K562 (cell line): ENCODE results near the gene MYMK. TPM values are rescaled to one million over a fixed set of nuclear protein-coding genes. Genes with fewer than 3 reads are reported as not detected.

Experiments used
- ATAC-seq: fragments of 200-7000 bp; cut with Tn5 transposase; 3 replicates; pipeline ENCODE4 v1.9.1; 2020; ENCODE audit warnings: moderate library complexity
- BruUV-seq: library from RNA; stranded (reverse); fragments of 400-500 nt; replicated peaks from 2 replicates; lab custom pipeline; 2021; lab: Mats Ljungman, UMichigan
- CTCF ChIA-PET: fragments of 300-600 bp; formaldehyde crosslinking; extraction: SDS; loops from one replicate; lab custom pipeline; 2021; ENCODE audit warnings: low intra/inter-chr PET ratio; lab: Yijun Ruan, JAX
- POLR2A ChIA-PET: fragments of 300-600, 350-650 bp; sonication (Branson Sonifier 250); formaldehyde crosslinking; extraction: SDS; loops from one replicate; lab custom pipeline; 2021; ENCODE audit warnings: antibody characterized with exemption, inconsistent platforms; lab: Yijun Ruan, JAX
- DNase-seq, 4 experiments: peaks; one replicate each; pipeline versions ENCODE4 v3.0.0 to v3.0.0-alpha.2; 2011 to 2018; ENCODE audit warnings: low spot score in 3 of 4, mixed read lengths in 3 of 4; ENCODE audit errors: extremely low read depth in 1 of 4
- FAIRE-seq: peaks from 2 replicates; lab custom pipeline; 2011; peaks lifted over from hg19 to GRCh38; lab: Jason Lieb, UNC
- H2AFZ ChIP-seq: 2 replicates; pipeline ENCODE4 v1.6.0; 2011; ENCODE audit warnings: low read depth, low read length, control low read depth, inconsistent platforms
- H3K27ac ChIP-seq: fragments of 200-600 bp; 3 replicates; pipeline ENCODE4 v1.8.0; 2011; ENCODE audit warnings: low read depth, mild to moderate bottlenecking, control low read depth, inconsistent platforms, low read length, moderate library complexity, mixed read lengths; ENCODE audit errors: extremely low read depth
- H3K27me3 ChIP-seq, 2 experiments: fragments of 300-600 bp in 1 of 2; 2 replicates in 1 of 2; 3 replicates in 1 of 2; pipeline versions ENCODE4 v1.6.0 to v1.8.0; 2011; ENCODE audit warnings: inconsistent platforms in 2 of 2, low read length in 2 of 2, mild to moderate bottlenecking in 1 of 2, mixed read lengths in 1 of 2, moderate library complexity in 1 of 2; ENCODE audit not compliant: control insufficient read depth in 2 of 2, insufficient read depth in 2 of 2
- H3K36me3 ChIP-seq: fragments of 300-600 bp; 3 replicates; pipeline ENCODE4 v1.8.0; 2011; ENCODE audit warnings: mild to moderate bottlenecking, low read length, inconsistent platforms; ENCODE audit not compliant: control insufficient read depth, insufficient read depth
- H3K4me1 ChIP-seq, 2 experiments: fragments of 200-600 bp in 1 of 2; replicated peaks in 1 of 2; 2 replicates in 1 of 2; 3 replicates in 1 of 2; pipeline versions ENCODE4 v1.5.1 to v1.8.0; 2011; ENCODE audit warnings: inconsistent platforms in 2 of 2, low read length in 2 of 2, mild to moderate bottlenecking in 1 of 2, mixed read lengths in 1 of 2, moderate library complexity in 1 of 2; ENCODE audit not compliant: control insufficient read depth in 2 of 2, insufficient read depth in 2 of 2
- H3K4me2 ChIP-seq: 2 replicates; pipeline ENCODE4 v1.6.1; 2011; ENCODE audit warnings: low read length, control low read depth, inconsistent platforms, mixed read lengths; ENCODE audit not compliant: insufficient read depth
- H3K4me3 ChIP-seq: fragments of 200-600 bp; sonication (generic), shearing (Covaris generic); 2 replicates; pipeline ENCODE4 v1.5.1; 2016; ENCODE audit warnings: control low read depth, inconsistent platforms
- H3K79me2 ChIP-seq: fragments of 200-600 bp; 3 replicates; pipeline ENCODE4 v1.8.0; 2011; ENCODE audit warnings: low read length, inconsistent platforms; ENCODE audit not compliant: control insufficient read depth, insufficient read depth
- H3K9ac ChIP-seq, 2 experiments: 2 replicates each; pipeline versions ENCODE4 v1.6.0 to v1.6.1; 2011; ENCODE audit warnings: low read depth in 2 of 2, low read length in 2 of 2, control low read depth in 1 of 2, inconsistent platforms in 1 of 2, mild to moderate bottlenecking in 1 of 2, mixed read lengths in 1 of 2; ENCODE audit not compliant: insufficient read depth in 1 of 2
- H3K9me1 ChIP-seq: one replicate; pipeline ENCODE4 v1.6.0; 2011; ENCODE audit warnings: inconsistent platforms, mild to moderate bottlenecking, low read length, moderate library complexity; ENCODE audit not compliant: control insufficient read depth, insufficient read depth
- H3K9me3 ChIP-seq: replicated peaks from 2 replicates; pipeline ENCODE4 v1.5.1; 2011; ENCODE audit warnings: low read depth, low read length, inconsistent platforms; ENCODE audit not compliant: control insufficient read depth, insufficient read depth
- H4K20me1 ChIP-seq: replicated peaks from 2 replicates; pipeline ENCODE4 v1.6.1; 2011; ENCODE audit warnings: low read length, inconsistent platforms, mixed read lengths; ENCODE audit not compliant: control insufficient read depth, insufficient read depth
- FIP1L1 ChIP-seq: fragments of 200-400 bp; formaldehyde crosslinking; IDR thresholded peaks from 2 replicates; pipeline ENCODE4 v1.6.1; 2018; ENCODE audit warnings: mild to moderate bottlenecking, low read depth, low read length; ENCODE audit not compliant: poor library complexity, severe bottlenecking
- PCBP1 ChIP-seq: fragments of 200-400 bp; formaldehyde crosslinking; IDR thresholded peaks from 2 replicates; pipeline ENCODE4 v1.6.1; 2018; ENCODE audit warnings: mild to moderate bottlenecking, low read depth, low read length; ENCODE audit not compliant: poor library complexity, severe bottlenecking
- PHF20 ChIP-seq: fragments of 450-650 bp; IDR thresholded peaks from 2 replicates; pipeline ENCODE4 v1.6.1; 2018; ENCODE audit not compliant: partially characterized antibody
- RFX7 ChIP-seq: fragments of 250-450 bp; sonication (Bioruptor Pico); IDR thresholded peaks from 2 replicates; pipeline ENCODE4 v1.5.1; 2021; ENCODE audit warnings: mild to moderate bottlenecking
- STAG1 ChIP-seq: sonication (generic); formaldehyde crosslinking; IDR thresholded peaks from 2 replicates; pipeline ENCODE4 v1.5.0; 2020; ENCODE audit warnings: missing genetic modification reagents, borderline replicate concordance
- ZNF324 ChIP-seq: fragments of 250-450 bp; sonication (Bioruptor Pico); IDR thresholded peaks from 2 replicates; pipeline ENCODE4 v1.4.0; 2020; ENCODE audit warnings: mild to moderate bottlenecking
- WGBS: fragments of 100-300 bp; shearing (Covaris generic); methylation state at CpG from one replicate; pipeline ENCODE4 v1.1.6; 2016; ENCODE audit warnings: low coverage, mixed read lengths; ENCODE audit not compliant: insufficient coverage; ENCODE audit errors: missing lambda C conversion rate; 5-methylcytosine and 5-hydroxymethylcytosine counted together
- in situ Hi-C: fragments of 300-500 bp; cut with MboI; formaldehyde crosslinking; loops from 4 replicates; pipeline ENCODE4 v1.15.0; 2018; ENCODE audit warnings: inconsistent platforms, mixed read lengths
- intact Hi-C: fragments of 100-400 bp; cut with micrococcal nuclease; formaldehyde crosslinking; loops from 2 replicates; pipeline ENCODE4 v1.14.2; 2022
- polyA plus RNA-seq, 8 experiments: library from polyadenylated mRNA; depleted of rRNA in 4 of 8; stranded (reverse) in 5 of 8; unstranded in 3 of 8; fragments of >200 nt; fragmentation: Nextera tagmentation in 2 of 8; fragmentation: Illumina TruSeq in 1 of 8; extraction: Ambion mirVana in 2 of 8; extraction: Trizol in 1 of 8; gene quantifications; 2 replicates each; pipeline versions ENCODE4 v1.2.1 to v1.2.3, GENCODE V29; 2011 to 2014; ENCODE audit warnings: inconsistent platforms in 1 of 8, missing spikeins in 1 of 8
- total RNA-seq, 7 experiments: library from RNA; depleted of rRNA in 6 of 7; stranded (reverse); fragments of >200 nt in 6 of 7; fragmentation: Illumina TruSeq in 2 of 7; extraction: Trizol in 2 of 7; gene quantifications; 2 replicates each; pipeline versions ENCODE4 v1.2.1 to v1.2.3, GENCODE V29; 2011 to 2021; ENCODE audit warnings: low replicate concordance in 1 of 7
- TF ChIP-seq, protein P1 (sequence below): fragments of 450-650 bp; IDR thresholded peaks from 2 replicates; pipeline ENCODE4 v1.7.1; 2018; ENCODE audit warnings: mild to moderate bottlenecking, low read depth; ENCODE audit not compliant: partially characterized antibody
- TF ChIP-seq, protein P2 (sequence below), 2 experiments: fragments of 450-650 bp in 1 of 2; sonication (generic) in 1 of 2; formaldehyde crosslinking in 1 of 2; IDR thresholded peaks in 1 of 2; conservative IDR thresholded peaks in 1 of 2; 2 replicates each; pipeline versions ENCODE4 v1.6.1 to v1.8.1; 2016 to 2023; ENCODE audit warnings: mild to moderate bottlenecking in 2 of 2, moderate library complexity in 2 of 2, inconsistent platforms in 1 of 2, missing genetic modification reagents in 1 of 2
- TF ChIP-seq, protein P3 (sequence below), 2 experiments: IDR thresholded peaks; 2 replicates each; pipeline ENCODE4 v1.6.1; 2011; ENCODE audit warnings: borderline replicate concordance in 1 of 2, control low read depth in 1 of 2, low read depth in 1 of 2, low read length in 1 of 2, mild to moderate bottlenecking in 1 of 2, mixed read lengths in 1 of 2, moderate library complexity in 1 of 2; ENCODE audit not compliant: insufficient read depth in 1 of 2, insufficient read length in 1 of 2, poor library complexity in 1 of 2, severe bottlenecking in 1 of 2; ENCODE audit errors: extremely low read depth in 1 of 2

MYMK gene
- total and polyA plus RNA-seq, 9 of the 15 experiments (the other 6 are each of a cell fraction or from before 2014, with no cell fraction given): not detected

DNA sequence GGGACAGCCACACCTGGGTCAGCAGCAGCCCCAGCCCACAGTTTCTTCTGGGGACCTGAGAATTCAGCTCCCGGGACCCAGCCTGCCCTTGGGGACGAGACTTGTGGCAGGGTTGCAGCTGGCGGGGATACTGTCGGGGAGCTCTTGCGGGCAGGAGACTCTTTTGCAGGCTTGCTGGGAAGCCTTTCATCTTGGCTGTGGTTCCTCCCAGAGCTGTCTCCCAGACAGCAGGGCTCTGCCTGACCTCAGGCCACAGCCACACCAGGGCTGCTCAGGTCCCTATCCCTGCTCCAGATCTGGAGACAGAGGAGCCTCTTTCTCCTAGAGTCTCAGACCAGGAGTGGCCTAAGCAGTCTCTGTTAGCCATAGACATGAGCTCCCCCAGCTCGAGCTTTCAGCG lies 4.7 kb upstream of the MYMK start:
- Histone ChIP-seq H3K27ac (no peak overlapping the region), H3K79me2 (no peaks in the 10 kb centered on the region), H3K4me2 (no peak overlapping the region), H3K9ac (no peak overlapping the region), H3K4me3 (no peak overlapping the region), H3K36me3 (no peaks in the 10 kb centered on the region), H3K4me1 (peaks cover 0 to 27% of the 10 kb centered on the region in 2 experiments; a peak in 2 of 5 replicates), H3K9me1 (no peaks in the 10 kb centered on the region), H2AFZ (no peak overlapping the region), H4K20me1 (peaks cover 27% of the 10 kb centered on the region), H3K9me3 (no peaks in the 10 kb centered on the region), H3K27me3 (peaks cover 68 to 95% of the 10 kb centered on the region in 2 experiments; a peak in 4 of 5 replicates)
- CTCF ChIA-PET: no interaction called here
- BruUV-seq: no TSS peak
- in situ Hi-C loops: no loop called here
- no peak for FAIRE-seq
- DNase-seq: no peak
- ATAC-seq: no peak
- 2% methylated on average over 7 of the region's 7 CpGs for WGBS
- no peak for TF ChIP-seq RFX7 (CRISPR knock-in tag)
- no peak for TF ChIP-seq PCBP1
- intact Hi-C loops: no loop called here
- POLR2A ChIA-PET: interaction anchor here (0.6 to 1.4 kb wide), 5 partner anchors 14 to 1462 kb away, joined by 3 to 6 read pairs (median 4); no protein-coding TSS in a partner anchor

DNA sequence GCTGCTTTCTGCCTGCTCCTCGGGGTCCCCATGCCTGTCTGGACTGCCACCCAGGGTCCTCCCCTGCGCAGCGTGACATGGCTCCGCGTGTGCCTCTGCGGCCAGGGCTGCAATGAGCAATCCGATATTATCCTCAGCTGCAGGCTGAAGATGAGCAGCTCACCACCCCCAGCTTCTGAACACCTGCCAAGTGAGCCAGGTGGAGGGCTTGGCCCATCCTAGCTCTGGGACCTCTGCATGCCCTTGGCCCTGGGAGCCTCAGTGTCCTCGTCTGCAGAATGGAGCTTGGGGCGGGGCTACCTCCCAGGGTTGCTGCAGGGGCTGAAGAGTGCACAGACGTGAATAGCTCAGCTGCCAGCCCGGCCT lies 4.1 kb upstream of the MYMK start:
- H4K20me1 ChIP-seq: peaks cover 27% of the 10 kb centered on the region
- DNase-seq: no peak
- peaks cover 68 to 95% of the 10 kb centered on the region in 2 experiments; a peak in 4 of 5 replicates for H3K27me3 ChIP-seq
- no peak overlapping the region for H3K4me3 ChIP-seq
- no peak for FAIRE-seq
- peaks cover 0 to 21% of the 10 kb centered on the region in 2 experiments; a peak in 1 of 5 replicates for H3K4me1 ChIP-seq
- H3K4me2 ChIP-seq: no peak overlapping the region
- no peak overlapping the region for H2AFZ ChIP-seq
- no peak for ATAC-seq
- no peaks in the 10 kb centered on the region for H3K9me3 ChIP-seq
- H3K36me3 ChIP-seq: no peaks in the 10 kb centered on the region
- intact Hi-C loops: no loop called here
- CTCF ChIA-PET: no interaction called here
- no TSS peak for BruUV-seq
- POLR2A ChIA-PET: interaction anchor here (0.6 to 1.4 kb wide), 2 partner anchors 15 to 22 kb away, joined by 5 to 6 read pairs; no protein-coding TSS in a partner anchor
- H3K79me2 ChIP-seq: no peaks in the 10 kb centered on the region
- in situ Hi-C loops: no loop called here
- H3K27ac ChIP-seq: no peak overlapping the region
- H3K9me1 ChIP-seq: no peaks in the 10 kb centered on the region
- 4% methylated on average over 11 of the region's 11 CpGs for WGBS
- no peak overlapping the region for H3K9ac ChIP-seq
- TF ChIP-seq, protein P1, sequence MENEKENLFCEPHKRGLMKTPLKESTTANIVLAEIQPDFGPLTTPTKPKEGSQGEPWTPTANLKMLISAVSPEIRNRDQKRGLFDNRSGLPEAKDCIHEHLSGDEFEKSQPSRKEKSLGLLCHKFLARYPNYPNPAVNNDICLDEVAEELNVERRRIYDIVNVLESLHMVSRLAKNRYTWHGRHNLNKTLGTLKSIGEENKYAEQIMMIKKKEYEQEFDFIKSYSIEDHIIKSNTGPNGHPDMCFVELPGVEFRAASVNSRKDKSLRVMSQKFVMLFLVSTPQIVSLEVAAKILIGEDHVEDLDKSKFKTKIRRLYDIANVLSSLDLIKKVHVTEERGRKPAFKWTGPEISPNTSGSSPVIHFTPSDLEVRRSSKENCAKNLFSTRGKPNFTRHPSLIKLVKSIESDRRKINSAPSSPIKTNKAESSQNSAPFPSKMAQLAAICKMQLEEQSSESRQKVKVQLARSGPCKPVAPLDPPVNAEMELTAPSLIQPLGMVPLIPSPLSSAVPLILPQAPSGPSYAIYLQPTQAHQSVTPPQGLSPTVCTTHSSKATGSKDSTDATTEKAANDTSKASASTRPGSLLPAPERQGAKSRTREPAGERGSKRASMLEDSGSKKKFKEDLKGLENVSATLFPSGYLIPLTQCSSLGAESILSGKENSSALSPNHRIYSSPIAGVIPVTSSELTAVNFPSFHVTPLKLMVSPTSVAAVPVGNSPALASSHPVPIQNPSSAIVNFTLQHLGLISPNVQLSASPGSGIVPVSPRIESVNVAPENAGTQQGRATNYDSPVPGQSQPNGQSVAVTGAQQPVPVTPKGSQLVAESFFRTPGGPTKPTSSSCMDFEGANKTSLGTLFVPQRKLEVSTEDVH: no peak
- TF ChIP-seq FIP1L1 (no peak), ZNF324 (CRISPR knock-in tag) (no peak), PHF20 (no peak), STAG1 (CRISPR knock-in tag) (no peak)
- TF ChIP-seq, protein P2, sequence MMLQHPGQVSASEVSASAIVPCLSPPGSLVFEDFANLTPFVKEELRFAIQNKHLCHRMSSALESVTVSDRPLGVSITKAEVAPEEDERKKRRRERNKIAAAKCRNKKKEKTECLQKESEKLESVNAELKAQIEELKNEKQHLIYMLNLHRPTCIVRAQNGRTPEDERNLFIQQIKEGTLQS (IDR thresholded peaks at IDR 0.05): no peak
- TF ChIP-seq, protein P2 (CRISPR knock-in tag; conservative IDR thresholded peaks at IDR 0.05): no peak
- TF ChIP-seq, protein P3, sequence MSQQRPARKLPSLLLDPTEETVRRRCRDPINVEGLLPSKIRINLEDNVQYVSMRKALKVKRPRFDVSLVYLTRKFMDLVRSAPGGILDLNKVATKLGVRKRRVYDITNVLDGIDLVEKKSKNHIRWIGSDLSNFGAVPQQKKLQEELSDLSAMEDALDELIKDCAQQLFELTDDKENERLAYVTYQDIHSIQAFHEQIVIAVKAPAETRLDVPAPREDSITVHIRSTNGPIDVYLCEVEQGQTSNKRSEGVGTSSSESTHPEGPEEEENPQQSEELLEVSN (IDR thresholded peaks at IDR 0.05; ENCODE audit: borderline replicate concordance in 1 of 2, extremely low read depth in 1 of 2, insufficient read depth in 1 of 2, insufficient read length in 1 of 2, low read depth in 1 of 2, low read length in 1 of 2, poor library complexity in 1 of 2, severe bottlenecking in 1 of 2): no peak
